ENCODE data around the gene FAM174C. TPM values are rescaled to one million over a fixed set of nuclear protein-coding genes. Genes with fewer than 3 reads are reported as not detected.

FAM174C gene
- total RNA-seq, 1 donor from 2014 or later, result 22.7 TPM

- Mint-ChIP-seq H3K4me1 (ENCODE audit: unreplicated experiment) (peaks cover 7% of the 10 kb centered on the region), H3K36me3 (ENCODE audit: low read depth, unreplicated experiment) (no peaks in the 10 kb centered on the region), H3K4me3 (ENCODE audit: unreplicated experiment) (peak overlapping the region; percentile 93), H3K9me3 (ENCODE audit: unreplicated experiment) (no peaks in the 10 kb centered on the region), H3K27ac (ENCODE audit: unreplicated experiment) (no peak overlapping the region), H3K27me3 (ENCODE audit: unreplicated experiment) (peaks cover 20% of the 10 kb centered on the region)
- DNase-seq (ENCODE audit: low spot score), result no peak
- TF ChIP-seq, protein P1, sequence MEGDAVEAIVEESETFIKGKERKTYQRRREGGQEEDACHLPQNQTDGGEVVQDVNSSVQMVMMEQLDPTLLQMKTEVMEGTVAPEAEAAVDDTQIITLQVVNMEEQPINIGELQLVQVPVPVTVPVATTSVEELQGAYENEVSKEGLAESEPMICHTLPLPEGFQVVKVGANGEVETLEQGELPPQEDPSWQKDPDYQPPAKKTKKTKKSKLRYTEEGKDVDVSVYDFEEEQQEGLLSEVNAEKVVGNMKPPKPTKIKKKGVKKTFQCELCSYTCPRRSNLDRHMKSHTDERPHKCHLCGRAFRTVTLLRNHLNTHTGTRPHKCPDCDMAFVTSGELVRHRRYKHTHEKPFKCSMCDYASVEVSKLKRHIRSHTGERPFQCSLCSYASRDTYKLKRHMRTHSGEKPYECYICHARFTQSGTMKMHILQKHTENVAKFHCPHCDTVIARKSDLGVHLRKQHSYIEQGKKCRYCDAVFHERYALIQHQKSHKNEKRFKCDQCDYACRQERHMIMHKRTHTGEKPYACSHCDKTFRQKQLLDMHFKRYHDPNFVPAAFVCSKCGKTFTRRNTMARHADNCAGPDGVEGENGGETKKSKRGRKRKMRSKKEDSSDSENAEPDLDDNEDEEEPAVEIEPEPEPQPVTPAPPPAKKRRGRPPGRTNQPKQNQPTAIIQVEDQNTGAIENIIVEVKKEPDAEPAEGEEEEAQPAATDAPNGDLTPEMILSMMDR (IDR thresholded peaks at IDR 0.05; ENCODE audit: unreplicated experiment), result no peak
Measured at GRCh38 chr19:1240925-1241324, 34.4 kb upstream of the FAM174C start.

DNA sequence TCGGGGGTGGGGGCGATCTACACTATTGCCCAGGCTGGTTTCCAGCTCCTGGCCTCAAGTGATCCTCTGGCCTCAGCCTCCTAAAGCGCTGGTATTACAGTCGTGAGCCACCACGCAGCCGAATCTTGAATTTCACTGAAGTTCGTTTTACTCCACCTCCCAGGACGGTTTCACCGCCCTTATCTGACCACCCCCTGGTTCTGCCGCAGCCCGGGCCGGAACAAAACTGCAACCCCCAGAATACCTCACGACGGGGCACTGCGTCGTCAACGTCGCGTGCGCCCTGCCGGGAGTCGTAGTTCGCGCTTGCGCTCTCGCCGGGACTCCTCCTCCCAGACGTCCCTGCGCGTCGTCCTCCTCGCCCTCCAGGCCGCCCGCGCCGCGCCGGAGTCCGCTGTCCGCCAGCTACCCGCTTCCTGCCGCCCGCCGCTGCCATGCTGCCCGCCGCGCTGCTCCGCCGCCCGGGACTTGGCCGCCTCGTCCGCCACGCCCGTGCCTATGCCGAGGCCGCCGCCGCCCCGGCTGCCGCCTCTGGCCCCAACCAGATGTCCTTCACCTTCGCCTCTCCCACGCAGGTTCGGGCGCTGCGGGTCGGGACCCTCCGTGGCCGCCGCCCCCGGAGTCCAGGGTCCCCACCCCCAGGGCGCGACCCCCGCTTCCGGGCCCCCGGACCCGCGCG lies 33.8 kb upstream of the FAM174C start, which contains the start of gene ATP5F1D:
Gene ATP5F1D, plus strand, starts transcription at position 335 of the 679 bp plus-strand sequence. Its CDS starts 100 bp downstream, at position 435.
- H3K36me3 Mint-ChIP-seq (ENCODE audit: low read depth, unreplicated experiment), result no peaks in the 10 kb centered on the region
- H3K27me3 Mint-ChIP-seq (ENCODE audit: unreplicated experiment), result peaks cover 20% of the 10 kb centered on the region
- peaks cover 7% of the 10 kb centered on the region for H3K4me1 Mint-ChIP-seq (ENCODE audit: unreplicated experiment)
- H3K9me3 Mint-ChIP-seq (ENCODE audit: unreplicated experiment), result no peaks in the 10 kb centered on the region
- TF ChIP-seq, protein P1 (IDR thresholded peaks at IDR 0.05; ENCODE audit: unreplicated experiment), result no peak
- H3K4me3 Mint-ChIP-seq (ENCODE audit: unreplicated experiment), result peak within 1 kb of the TSS; percentile 93
- peak within 1 kb of the TSS; percentile 42 for H3K27ac Mint-ChIP-seq (ENCODE audit: unreplicated experiment)
- DNase-seq (ENCODE audit: low spot score), result peak; percentile 84

DNA sequence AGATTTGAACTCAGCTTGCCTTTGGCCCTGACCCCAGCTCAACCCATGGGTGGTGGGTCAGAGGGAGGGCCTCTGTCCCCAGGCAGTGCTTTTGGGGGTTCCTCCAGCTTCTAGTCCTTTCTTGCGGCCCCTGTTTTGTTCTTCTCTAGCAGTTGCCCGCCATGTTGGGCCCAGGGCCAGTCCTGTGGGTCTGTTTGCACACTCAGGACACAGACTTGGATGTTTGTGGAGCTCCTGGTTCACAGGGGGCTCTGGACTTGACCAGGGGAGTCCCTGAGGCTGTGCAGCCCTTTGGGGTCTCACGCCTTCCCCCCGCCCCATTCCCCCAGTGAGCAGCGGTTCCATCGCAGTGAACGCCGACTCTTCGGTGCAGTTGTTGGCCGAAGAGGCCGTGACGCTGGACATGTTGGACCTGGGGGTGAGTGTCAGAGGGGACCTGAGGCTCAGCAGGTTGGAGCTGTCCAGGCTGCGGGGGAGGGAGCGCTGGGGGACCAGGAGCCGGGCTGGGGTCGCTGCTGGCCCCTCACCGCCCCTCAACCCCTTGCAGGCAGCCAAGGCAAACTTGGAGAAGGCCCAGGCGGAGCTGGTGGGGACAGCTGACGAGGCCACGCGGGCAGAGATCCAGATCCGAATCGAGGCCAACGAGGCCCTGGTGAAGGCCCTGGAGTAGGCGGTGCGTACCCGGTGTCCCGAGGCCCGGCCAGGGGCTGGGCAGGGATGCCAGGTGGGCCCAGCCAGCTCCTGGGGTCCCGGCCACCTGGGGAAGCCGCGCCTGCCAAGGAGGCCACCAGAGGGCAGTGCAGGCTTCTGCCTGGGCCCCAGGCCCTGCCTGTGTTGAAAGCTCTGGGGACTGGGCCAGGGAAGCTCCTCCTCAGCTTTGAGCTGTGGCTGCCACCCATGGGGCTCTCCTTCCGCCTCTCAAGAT lies 31.3 kb upstream of the FAM174C start:
- H3K36me3 Mint-ChIP-seq (ENCODE audit: low read depth, unreplicated experiment), result no peaks in the 10 kb centered on the region
- H3K4me1 Mint-ChIP-seq (ENCODE audit: unreplicated experiment), result peaks cover 7% of the 10 kb centered on the region
- TF ChIP-seq, protein P1 (IDR thresholded peaks at IDR 0.05; ENCODE audit: unreplicated experiment), result peak; percentile 74
- H3K27ac Mint-ChIP-seq (ENCODE audit: unreplicated experiment), result no peak overlapping the region
- DNase-seq (ENCODE audit: low spot score), result peak; percentile 90
- no peaks in the 10 kb centered on the region for H3K9me3 Mint-ChIP-seq (ENCODE audit: unreplicated experiment)
- H3K4me3 Mint-ChIP-seq (ENCODE audit: unreplicated experiment), result no peak overlapping the region
- H3K27me3 Mint-ChIP-seq (ENCODE audit: unreplicated experiment), result peaks cover 18% of the 10 kb centered on the region

DNA sequence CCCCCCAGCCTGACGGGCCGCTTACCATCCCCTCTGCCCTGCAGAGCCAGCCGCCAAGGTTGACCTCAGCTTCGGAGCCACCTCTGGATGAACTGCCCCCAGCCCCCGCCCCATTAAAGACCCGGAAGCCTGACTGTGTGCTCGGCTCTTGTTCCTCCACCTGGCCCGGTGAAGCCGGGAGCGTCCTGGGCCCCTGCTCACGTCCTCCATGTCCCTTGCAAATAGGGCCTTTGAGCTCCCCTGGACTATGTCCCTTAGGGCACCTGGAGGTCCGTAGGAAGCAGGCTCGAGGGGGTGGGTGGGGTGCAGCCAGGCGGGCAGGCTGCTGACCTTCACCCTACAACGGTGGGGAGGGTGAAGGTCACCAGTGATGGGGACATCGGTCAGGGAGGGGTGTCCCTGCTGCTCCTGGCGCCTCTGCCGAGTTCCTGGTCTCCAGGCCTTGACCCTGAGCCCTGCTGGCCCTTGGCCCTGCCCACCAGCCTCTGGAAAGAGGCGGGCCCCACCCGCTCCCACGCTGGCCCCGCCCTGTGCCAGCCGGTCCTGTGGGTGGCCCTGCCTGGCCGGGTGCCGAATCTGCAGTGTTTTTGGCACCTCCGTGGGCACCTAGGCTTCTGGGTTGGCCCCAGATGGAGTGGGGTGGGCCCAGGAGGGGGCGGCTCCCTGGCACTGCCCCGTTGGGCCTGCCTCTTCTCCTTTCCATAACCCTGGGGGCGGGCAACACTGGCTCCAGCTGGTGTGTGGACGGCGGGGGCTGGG lies 30.5 kb upstream of the FAM174C start:
- no peak overlapping the region for H3K27ac Mint-ChIP-seq (ENCODE audit: unreplicated experiment)
- DNase-seq (ENCODE audit: low spot score), result no peak
- TF ChIP-seq, protein P1 (IDR thresholded peaks at IDR 0.05; ENCODE audit: unreplicated experiment), result no peak
- H3K4me3 Mint-ChIP-seq (ENCODE audit: unreplicated experiment), result no peak overlapping the region
- peaks cover 17% of the 10 kb centered on the region for H3K27me3 Mint-ChIP-seq (ENCODE audit: unreplicated experiment)
- no peaks in the 10 kb centered on the region for H3K9me3 Mint-ChIP-seq (ENCODE audit: unreplicated experiment)
- H3K36me3 Mint-ChIP-seq (ENCODE audit: low read depth, unreplicated experiment), result no peaks in the 10 kb centered on the region
- peaks cover 7% of the 10 kb centered on the region for H3K4me1 Mint-ChIP-seq (ENCODE audit: unreplicated experiment)
